DMS 273 treated with DMSO at 0.1 percent for 48 hours (cell line): Measurements from ENCODE around the gene WDR19.

ENCODE experiments used
- DNase-seq: peaks from one replicate; lab custom pipeline; 2025; lab: John Stamatoyannopoulos, UW

The WDR19 gene

GRCh38 chr4:39303871-39304270 is 121.5 kb downstream of the WDR19 start:
- DNase-seq, result no peak

GRCh38 chr4:39304651-39305050 is 122.3 kb downstream of the WDR19 start:
- no peak for DNase-seq

DNA sequence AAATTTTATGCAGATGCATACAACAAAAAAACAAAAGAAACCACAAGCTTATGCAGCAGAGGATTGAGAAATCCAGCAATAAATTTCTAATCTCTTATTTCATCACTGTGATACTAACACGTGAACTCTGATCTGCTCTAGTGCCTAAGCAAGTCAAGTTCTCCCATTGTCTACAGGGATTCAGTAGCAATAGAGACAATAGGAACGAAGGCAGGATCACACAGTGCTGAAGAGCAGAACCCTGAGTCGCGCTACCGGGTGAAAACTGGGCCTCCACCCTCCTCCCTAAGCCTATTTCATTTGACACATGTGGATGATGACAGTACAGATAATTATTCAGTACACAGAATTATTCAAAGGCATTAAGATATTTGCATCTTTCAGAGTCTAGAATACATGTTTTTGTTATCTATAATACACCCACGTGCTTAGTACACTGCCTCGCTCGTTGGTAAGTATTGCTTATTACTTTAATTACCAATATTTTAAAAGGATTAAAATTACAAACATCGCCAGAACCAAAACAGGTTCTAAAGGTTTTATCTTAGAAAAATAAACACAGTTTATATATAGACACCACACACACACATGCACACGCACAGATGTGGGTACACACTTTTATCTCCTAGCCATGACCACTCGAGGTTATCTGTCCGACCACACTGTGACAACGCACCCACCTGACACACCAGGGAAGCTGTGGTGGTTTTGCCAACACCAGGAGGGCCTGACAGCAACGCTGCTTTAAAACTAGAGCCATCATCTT is 123.8 kb downstream of the WDR19 start:
- no peak for DNase-seq

GRCh38 chr4:39308611-39309010 is 126.3 kb downstream of the WDR19 start:
- no peak for DNase-seq

DNA sequence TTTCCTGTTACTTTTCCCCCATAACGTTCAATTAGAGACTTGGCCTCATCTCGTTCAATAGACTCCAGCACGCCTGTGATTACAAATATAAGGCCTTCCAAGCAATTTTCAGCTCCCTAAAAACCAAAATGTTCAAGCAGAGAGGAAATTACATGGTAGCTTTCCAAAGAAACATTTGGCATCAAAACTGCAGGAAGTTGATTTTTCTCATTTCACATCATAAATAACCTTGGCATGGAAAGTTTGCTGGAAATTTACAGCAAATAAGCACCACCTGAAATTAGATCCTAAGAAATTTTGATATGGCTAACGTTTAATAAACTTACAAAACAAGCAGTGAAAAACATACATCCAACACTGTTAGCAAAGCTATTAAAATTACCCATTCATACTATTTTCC is 130.5 kb downstream of the WDR19 start:
- no peak for DNase-seq

DNA sequence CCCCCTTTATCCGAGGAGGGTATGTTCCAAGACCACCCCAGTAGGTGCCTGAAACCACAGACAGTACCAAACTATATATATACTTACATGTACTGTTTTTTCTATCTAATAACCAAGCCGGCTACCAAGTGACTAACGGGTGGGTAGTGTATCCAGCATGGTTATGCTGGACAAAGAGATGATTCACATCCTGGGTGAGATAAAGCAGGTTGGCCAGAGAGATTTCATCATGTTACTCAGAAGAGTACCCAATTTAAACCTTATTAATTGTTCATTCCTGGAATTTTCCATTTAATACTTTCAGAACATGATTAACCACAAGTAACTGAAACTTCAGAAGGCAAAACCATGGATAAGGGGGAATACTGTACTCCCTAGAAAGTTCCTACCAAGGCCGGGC is 137.3 kb downstream of the WDR19 start:
- DNase-seq, result no peak

DNA sequence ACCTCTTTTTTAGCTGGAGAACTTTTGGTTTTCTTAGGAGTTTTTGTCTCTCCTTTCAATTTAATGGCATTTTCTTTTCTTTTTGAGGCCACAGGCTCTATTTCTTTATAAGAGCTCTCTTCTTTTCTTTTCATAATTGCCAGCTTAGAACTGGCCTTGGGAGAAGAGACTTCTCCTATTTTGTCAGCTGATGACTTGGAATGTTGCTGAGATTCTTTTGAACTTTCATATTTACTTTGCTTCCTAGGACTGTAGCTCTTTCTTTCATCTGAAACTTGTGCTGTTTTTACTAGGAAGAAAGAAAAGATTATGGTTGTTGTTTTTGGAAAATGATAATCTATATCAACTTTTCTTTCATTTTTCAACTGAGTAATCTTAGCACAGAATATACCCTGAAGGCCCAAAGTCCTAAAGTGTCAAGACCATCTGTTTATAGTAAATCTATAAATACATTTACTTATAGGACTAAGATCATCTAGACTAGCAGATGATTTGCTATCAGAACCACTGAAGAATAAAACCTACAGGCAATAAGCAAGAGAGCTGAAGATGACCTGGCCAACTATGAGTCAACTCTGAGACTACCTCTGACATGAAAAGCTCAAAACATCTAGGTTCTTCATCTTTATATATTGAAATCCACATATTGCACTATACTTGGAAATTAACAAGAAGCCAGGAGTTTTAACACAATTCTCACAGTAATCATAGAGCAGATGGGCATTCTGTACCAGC is 138.2 kb downstream of the WDR19 start:
- no peak for DNase-seq

DNA sequence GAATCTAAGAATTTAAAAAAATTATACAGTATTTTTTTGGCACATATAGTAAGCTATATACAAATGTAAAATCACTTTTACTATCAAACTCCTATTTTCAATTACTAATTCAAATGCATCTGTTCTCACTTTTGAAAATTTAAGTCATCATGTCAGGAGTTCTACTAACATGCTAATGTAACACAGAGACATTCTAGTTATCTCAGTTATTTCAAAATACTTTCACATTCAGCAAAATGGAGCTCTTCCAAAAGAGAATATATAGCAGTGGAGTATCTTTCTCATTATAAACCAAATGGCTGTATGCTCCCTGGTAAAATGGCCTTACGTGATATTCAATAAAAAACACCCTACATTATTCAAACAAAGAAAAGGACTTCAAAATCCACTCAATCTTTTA is 141.5 kb downstream of the WDR19 start:
- no peak for DNase-seq

DNA sequence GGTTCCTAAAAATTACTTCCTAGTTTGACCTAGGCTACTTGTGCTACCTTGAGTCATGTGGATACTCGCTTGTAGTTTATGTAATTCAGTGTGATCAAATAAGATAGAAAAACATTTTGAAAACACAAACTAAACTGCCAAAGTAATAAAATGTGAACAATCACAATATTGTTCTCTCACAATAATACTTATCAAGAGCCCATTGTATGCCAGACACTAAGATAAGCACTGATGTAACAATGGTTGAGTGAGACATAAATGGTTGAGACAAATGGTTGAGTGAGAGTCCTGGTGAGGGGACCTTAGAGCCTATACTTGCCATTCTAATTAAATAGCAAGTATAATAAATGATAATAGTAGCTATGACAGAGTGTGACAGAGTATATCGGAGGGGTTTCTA is 142.1 kb downstream of the WDR19 start:
- DNase-seq, result no peak

DNA sequence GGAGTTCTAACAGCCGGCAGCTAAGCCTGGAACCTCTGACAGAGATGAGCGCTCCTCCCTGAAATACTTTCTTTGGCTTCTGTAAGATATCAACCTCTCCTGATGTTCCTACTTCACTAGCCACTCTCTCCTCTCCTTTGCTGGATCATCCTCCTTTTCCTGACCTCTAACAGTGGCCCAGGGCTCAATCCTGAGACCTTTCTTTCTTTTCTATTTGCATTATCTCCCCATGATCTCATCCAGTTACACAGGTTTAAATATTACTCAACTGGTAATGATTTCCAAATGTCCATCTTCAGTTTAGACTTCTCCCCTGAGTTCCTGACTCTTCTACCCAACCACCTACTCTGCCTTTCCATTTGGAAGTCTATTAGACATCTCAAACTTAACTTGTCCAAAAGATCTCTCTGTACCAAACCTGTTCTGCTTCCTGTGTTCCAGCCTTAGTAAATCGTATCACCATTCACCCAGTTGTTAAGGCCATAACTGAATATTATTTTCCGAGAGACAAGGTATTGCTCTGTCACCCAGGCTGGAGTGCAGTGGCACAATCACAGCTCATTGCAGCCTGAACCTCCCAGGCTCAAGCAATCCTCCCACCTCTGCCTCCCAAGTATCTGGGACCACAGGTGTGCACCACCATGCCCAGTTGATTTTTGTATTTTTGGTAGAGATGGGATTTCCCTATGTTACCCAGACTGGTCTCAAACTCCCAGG is 142.7 kb downstream of the WDR19 start:
- no peak for DNase-seq

GRCh38 chr4:39326468-39326977 is 144.2 kb downstream of the WDR19 start:
- no peak for DNase-seq

DNA sequence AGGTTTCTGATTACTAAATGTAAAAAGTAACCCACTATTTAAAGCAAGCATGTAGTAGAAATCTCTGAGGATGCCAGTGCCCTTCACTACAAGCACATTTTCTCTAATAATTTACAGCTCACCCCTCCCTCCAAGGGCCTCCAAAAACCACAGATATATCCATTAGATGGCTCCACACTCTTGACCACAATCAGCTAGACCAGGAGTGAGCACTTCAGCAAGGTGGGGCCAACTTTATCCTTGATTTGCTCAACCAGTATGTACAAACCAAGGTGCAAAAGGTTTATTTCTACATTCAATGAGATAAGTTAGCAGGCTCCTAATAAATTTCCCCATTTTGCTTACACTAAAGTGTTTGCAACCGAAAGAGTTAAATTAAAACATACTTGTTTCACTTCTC is 148.0 kb downstream of the WDR19 start:
- DNase-seq, result no peak

DNA sequence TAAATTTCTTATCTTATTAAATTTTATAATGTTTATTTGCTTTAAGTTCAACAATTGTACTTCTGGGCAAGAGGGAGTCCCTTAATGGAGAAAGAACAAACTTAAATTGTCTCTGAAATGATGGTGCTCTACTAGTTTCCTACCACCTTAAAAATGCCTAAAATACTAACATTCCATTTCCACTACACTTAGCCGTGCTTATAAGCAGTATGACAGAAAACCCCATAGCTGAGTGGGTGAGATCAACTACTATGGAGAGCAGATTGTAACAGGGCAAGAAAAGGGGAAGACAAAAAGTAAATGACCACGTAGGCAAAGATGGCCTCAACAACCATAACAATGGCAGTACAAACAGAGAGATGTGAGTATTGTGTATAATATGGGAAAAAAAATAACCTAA is 148.9 kb downstream of the WDR19 start:
- DNase-seq, result no peak
